HepG2 (cell line): ENCODE data around the gene OBP2A. TPM values are rescaled to one million over a fixed set of nuclear protein-coding genes. Genes with fewer than 3 reads are reported as not detected.
A peak's percentile ranks its signal among the peaks of the same experiment; 100 is the strongest.

ENCODE experiments used
- CEBPG ChIP-seq: IDR thresholded peaks from 2 replicates; pipeline ENCODE4 v1.6.1; 2016
- CREM ChIP-seq, 2 experiments: sonication (generic) in 1 of 2; formaldehyde crosslinking in 1 of 2; IDR thresholded peaks; 2 replicates each; pipeline versions ENCODE4 v1.4.0 to v1.6.1; 2016 to 2020; ENCODE audit warnings: antibody characterized with exemption in 1 of 2, mild to moderate bottlenecking in 1 of 2, missing genetic modification reagents in 1 of 2
- E2F5 ChIP-seq: sonication (generic); formaldehyde crosslinking; conservative IDR thresholded peaks from 2 replicates; pipeline ENCODE4 v1.4.0; 2020; ENCODE audit warnings: missing genetic modification reagents
- ETV6 ChIP-seq: sonication (generic); formaldehyde crosslinking; conservative IDR thresholded peaks from 2 replicates; pipeline ENCODE4 v1.4.0; 2020; ENCODE audit warnings: missing genetic modification reagents
- FOSL1 ChIP-seq: sonication (generic); formaldehyde crosslinking; IDR thresholded peaks from 2 replicates; pipeline ENCODE4 v1.9.0; 2021; ENCODE audit warnings: missing genetic modification reagents, borderline replicate concordance
- GZF1 ChIP-seq: sonication (generic); formaldehyde crosslinking; IDR thresholded peaks from 2 replicates; pipeline ENCODE4 v1.5.1; 2020; ENCODE audit warnings: mild to moderate bottlenecking, missing genetic modification reagents
- HOXA9 ChIP-seq: sonication (generic); formaldehyde crosslinking; IDR thresholded peaks from 2 replicates; pipeline ENCODE4 v1.8.1; 2022; ENCODE audit warnings: missing genetic modification reagents, mild to moderate bottlenecking, moderate library complexity, borderline replicate concordance
- KDM5A ChIP-seq: fragments of 200-600 bp; sonication (generic); IDR thresholded peaks from 2 replicates; pipeline ENCODE4 v1.7.0; 2018; ENCODE audit warnings: antibody characterized with exemption, mild to moderate bottlenecking, low read length, borderline replicate concordance
- MYC ChIP-seq: sonication (generic); formaldehyde crosslinking; IDR thresholded peaks from 2 replicates; pipeline ENCODE4 v1.9.0; 2021; ENCODE audit warnings: missing genetic modification reagents, borderline replicate concordance
- NCOR1 ChIP-seq: fragments of 200-600 bp; sonication (generic); IDR thresholded peaks from 2 replicates; pipeline ENCODE4 v1.7.0; 2017; ENCODE audit warnings: antibody characterized with exemption, low read length, borderline replicate concordance
- PHF21A ChIP-seq: sonication (generic); formaldehyde crosslinking; IDR thresholded peaks from 2 replicates; pipeline ENCODE4 v1.5.0; 2020; ENCODE audit warnings: mild to moderate bottlenecking, missing genetic modification reagents
- PHF5A ChIP-seq: IDR thresholded peaks from one replicate; pipeline ENCODE4 v1.6.1; 2018; ENCODE audit warnings: low read depth, missing genetic modification reagents; ENCODE audit not compliant: unreplicated experiment
- RBFOX2 ChIP-seq: fragments of 200-400 bp; formaldehyde crosslinking; IDR thresholded peaks from 2 replicates; pipeline ENCODE4 v1.6.1; 2017; ENCODE audit warnings: low read depth, mild to moderate bottlenecking, low read length
- RFXAP ChIP-seq: sonication (generic); formaldehyde crosslinking; IDR thresholded peaks from 2 replicates; pipeline ENCODE4 v1.4.0; 2020; ENCODE audit warnings: missing genetic modification reagents, borderline replicate concordance
- SMARCE1 ChIP-seq: fragments of 450-650 bp; IDR thresholded peaks from 2 replicates; pipeline ENCODE4 v1.6.1; 2017; ENCODE audit warnings: borderline replicate concordance
- STAG1 ChIP-seq: sonication (generic); formaldehyde crosslinking; IDR thresholded peaks from 2 replicates; pipeline ENCODE4 v1.4.0; 2020; ENCODE audit warnings: missing genetic modification reagents
- TAF1 ChIP-seq: sonication (generic); formaldehyde crosslinking; IDR thresholded peaks from 2 replicates; pipeline ENCODE4 v1.4.0; 2020; ENCODE audit warnings: missing genetic modification reagents
- THRA ChIP-seq: sonication (generic); formaldehyde crosslinking; IDR thresholded peaks from 2 replicates; pipeline ENCODE4 v1.4.0; 2020; ENCODE audit warnings: missing genetic modification reagents, borderline replicate concordance
- TSC22D2 ChIP-seq: sonication (generic); formaldehyde crosslinking; IDR thresholded peaks from 2 replicates; pipeline ENCODE4 v1.5.1; 2020; ENCODE audit warnings: missing genetic modification reagents, mild to moderate bottlenecking, borderline replicate concordance
- ZBTB8A ChIP-seq: sonication (generic); formaldehyde crosslinking; IDR thresholded peaks from 2 replicates; pipeline ENCODE4 v1.4.0; 2020; ENCODE audit warnings: mild to moderate bottlenecking, low read depth, missing genetic modification reagents, borderline replicate concordance
- ZFP90 ChIP-seq: sonication (generic); formaldehyde crosslinking; IDR thresholded peaks from 2 replicates; pipeline ENCODE4 v1.8.0; 2022; ENCODE audit warnings: missing genetic modification reagents, mild to moderate bottlenecking, inconsistent platforms, borderline replicate concordance
- ZNF501 ChIP-seq: sonication (generic); formaldehyde crosslinking; IDR thresholded peaks from 2 replicates; pipeline ENCODE4 v1.5.1; 2020; ENCODE audit warnings: mild to moderate bottlenecking, moderate library complexity, missing genetic modification reagents
- ZNF607 ChIP-seq: sonication (generic); formaldehyde crosslinking; IDR thresholded peaks from 2 replicates; pipeline ENCODE4 v1.5.1; 2020; ENCODE audit warnings: missing genetic modification reagents, mild to moderate bottlenecking, borderline replicate concordance
- ZNF674 ChIP-seq: sonication (generic); formaldehyde crosslinking; IDR thresholded peaks from 2 replicates; pipeline ENCODE4 v1.5.0; 2020; ENCODE audit warnings: low read depth, mild to moderate bottlenecking, missing genetic modification reagents
- ZNF691 ChIP-seq: sonication (generic); formaldehyde crosslinking; IDR thresholded peaks from 2 replicates; pipeline ENCODE4 v1.4.0; 2020; ENCODE audit warnings: missing genetic modification reagents, low read depth, mild to moderate bottlenecking, borderline replicate concordance
- ZNF713 ChIP-seq: sonication (generic); formaldehyde crosslinking; IDR thresholded peaks from 2 replicates; pipeline ENCODE4 v1.4.0; 2020; ENCODE audit warnings: mild to moderate bottlenecking, missing genetic modification reagents
- ZSCAN22 ChIP-seq: sonication (generic); formaldehyde crosslinking; IDR thresholded peaks from 2 replicates; pipeline ENCODE4 v1.4.0; 2020; ENCODE audit warnings: mild to moderate bottlenecking, missing genetic modification reagents
- polyA plus RNA-seq, 8 experiments: library from polyadenylated mRNA; depleted of rRNA in 3 of 8; stranded (reverse) in 7 of 8; unstranded in 1 of 8; fragments of >200 nt; fragmentation: Illumina TruSeq in 4 of 8; extraction: Trizol in 4 of 8; gene quantifications; 2 replicates each; pipeline versions ENCODE4 v1.2.1 to v1.2.3, GENCODE V29; 2011 to 2016; ENCODE audit warnings: low read depth in 4 of 8, missing spikeins in 1 of 8, mixed read lengths in 1 of 8; ENCODE audit not compliant: insufficient read depth in 1 of 8
- total RNA-seq, 5 experiments: library from RNA; depleted of rRNA; stranded (reverse); fragments of >200 nt; fragmentation: Illumina TruSeq; extraction: Trizol; gene quantifications; 2 replicates each; pipeline ENCODE4 v1.2.3, GENCODE V29; 2016; ENCODE audit warnings: low read depth in 1 of 5

OBP2A gene
- total and polyA plus RNA-seq, 2 of the 13 experiments (the other 11 are each of a cell fraction or from before 2014, with no cell fraction given): 0.32 TPM; not detected in 1

DNA sequence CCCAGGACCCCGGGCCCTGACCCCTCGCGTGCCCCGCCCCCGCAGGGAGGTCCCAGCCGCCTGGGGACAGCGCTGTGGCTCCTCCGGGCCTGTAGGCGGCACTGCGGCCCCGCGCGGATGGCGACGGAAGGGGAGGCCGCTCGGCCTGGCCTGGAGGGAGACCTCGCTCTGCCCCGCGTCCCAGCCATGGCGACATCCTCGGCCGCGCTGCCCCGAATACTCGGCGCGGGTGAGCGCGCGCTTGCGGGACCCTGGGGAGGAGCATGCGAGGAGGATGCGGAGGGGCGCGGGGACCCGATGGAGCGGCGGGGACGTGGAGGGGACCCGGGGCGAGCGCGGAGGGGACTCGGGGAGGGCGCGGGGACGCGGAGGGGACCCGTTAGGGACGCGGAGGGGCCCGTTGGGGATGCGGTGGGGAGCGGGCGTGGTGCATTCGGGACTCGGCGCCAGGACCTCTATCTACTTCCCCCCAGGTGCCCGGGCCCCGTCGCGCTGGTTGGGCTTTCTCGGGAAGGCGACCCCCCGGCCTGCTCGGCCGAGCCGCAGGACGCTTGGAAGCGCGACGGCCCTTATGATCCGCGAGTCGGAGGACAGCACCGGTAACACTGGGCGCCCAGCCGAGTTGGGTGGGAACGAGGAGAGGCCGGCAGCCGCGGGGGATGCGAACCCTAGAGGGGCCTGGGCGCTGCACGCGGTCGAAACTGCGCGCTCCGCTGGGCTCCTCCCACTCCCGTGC lies 45.2 kb upstream of the OBP2A start, which contains the start of gene MRPS2 (continued):
- TF ChIP-seq KDM5A (peak; percentile 88), THRA (CRISPR knock-in tag) (peak; percentile 75), CREM (IDR thresholded peaks at IDR 0.05) (no peak), CREM (CRISPR knock-in tag; IDR thresholded peaks at IDR 0.05) (no peak), MYC (CRISPR knock-in tag) (peak; percentile 85), RFXAP (peak; percentile 65; the same call in 1 of the 2 replicates), ZNF691 (CRISPR knock-in tag) (no peak; the same call in 1 of the 2 replicates), ZSCAN22 (no peak), ZNF607 (CRISPR knock-in tag) (peak; percentile 70; the same call in 1 of the 2 replicates), STAG1 (CRISPR knock-in tag) (peak; percentile 38; the same call in 1 of the 2 replicates), E2F5 (peak; percentile 57; the same call in 1 of the 2 replicates), PHF21A (CRISPR knock-in tag) (peak; percentile 78), ZNF674 (CRISPR knock-in tag) (peak; percentile 60; the same call in 1 of the 2 replicates), ZBTB8A (CRISPR knock-in tag) (0 out of 2 replicates have a peak, but pooled peaks have one; percentile 27), FOSL1 (CRISPR knock-in tag) (no peak), SMARCE1 (no peak), ZNF713 (peak; percentile 68; the same call in 1 of the 2 replicates), GZF1 (no peak), HOXA9 (CRISPR knock-in tag) (peak; percentile 89; the same call in 1 of the 2 replicates), ZFP90 (CRISPR knock-in tag) (peak; percentile 70; the same call in 1 of the 2 replicates), CEBPG (CRISPR knock-in tag) (0 out of 2 replicates have a peak, but pooled peaks have one; percentile 13), ZNF501 (CRISPR knock-in tag) (peak; percentile 78), ETV6 (CRISPR knock-in tag) (no peak; the same call in 1 of the 2 replicates), TSC22D2 (CRISPR knock-in tag) (peak; percentile 33; the same call in 1 of the 2 replicates), NCOR1 (no peak), TAF1 (CRISPR knock-in tag) (peak; percentile 96), RBFOX2 (peak; percentile 94), PHF5A (CRISPR knock-in tag) (peak; percentile 74)
